Glomerular endothelial cell (primary cell): ENCODE results near the gene AP3B1. TPM values are rescaled to one million over a fixed set of nuclear protein-coding genes. Genes with fewer than 3 reads are reported as not detected.
"Not testable (repeated sequence)": the region's sequence is repeated elsewhere in the genome, so short reads cannot be mapped to it uniquely, and the experiment has no call there.

Experiments
- DNase-seq: peaks from one replicate; pipeline ENCODE4 v3.0.0-alpha.2; 2011; ENCODE audit warnings: low read depth, low spot score; ENCODE audit errors: extremely low read depth
- total RNA-seq: library from RNA; depleted of rRNA; stranded (reverse); fragments of >200 nt; gene quantifications from 2 replicates; pipeline ENCODE4 v1.2.3, GENCODE V29; 2015

The AP3B1 gene
- total RNA-seq, 1 donor from 2014 or later, result 44.5 TPM

DNA sequence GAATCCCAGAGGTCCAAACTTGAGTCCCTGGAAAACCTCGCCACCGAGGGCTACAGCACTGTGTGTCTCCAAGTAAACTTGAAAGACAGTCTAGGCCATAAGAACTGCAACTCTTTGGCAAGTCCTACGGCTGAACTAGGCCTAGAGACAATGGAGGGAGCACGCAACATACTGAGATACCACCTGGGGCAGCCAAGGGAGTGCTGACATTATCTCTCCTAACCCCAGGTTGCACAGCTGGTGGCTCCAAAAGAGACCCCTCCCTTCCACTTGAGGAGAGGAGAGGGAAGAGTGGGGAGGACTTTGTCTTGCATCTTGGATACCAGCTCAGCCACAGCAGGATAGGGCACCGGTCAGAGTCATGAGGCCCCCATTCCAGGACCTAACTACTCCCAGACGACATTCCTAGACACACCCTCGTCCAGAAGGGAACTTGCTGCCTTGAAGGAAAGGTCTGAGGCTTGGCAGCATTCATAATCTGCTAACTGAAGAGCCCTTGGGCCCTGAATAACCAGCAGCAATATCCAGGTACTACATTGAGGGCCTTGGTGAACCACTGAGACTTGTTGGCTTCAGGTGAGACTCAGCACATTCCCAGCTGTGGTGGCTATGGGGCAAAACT lies 42.7 kb downstream of the AP3B1 start:
- DNase-seq, result no peak

DNA sequence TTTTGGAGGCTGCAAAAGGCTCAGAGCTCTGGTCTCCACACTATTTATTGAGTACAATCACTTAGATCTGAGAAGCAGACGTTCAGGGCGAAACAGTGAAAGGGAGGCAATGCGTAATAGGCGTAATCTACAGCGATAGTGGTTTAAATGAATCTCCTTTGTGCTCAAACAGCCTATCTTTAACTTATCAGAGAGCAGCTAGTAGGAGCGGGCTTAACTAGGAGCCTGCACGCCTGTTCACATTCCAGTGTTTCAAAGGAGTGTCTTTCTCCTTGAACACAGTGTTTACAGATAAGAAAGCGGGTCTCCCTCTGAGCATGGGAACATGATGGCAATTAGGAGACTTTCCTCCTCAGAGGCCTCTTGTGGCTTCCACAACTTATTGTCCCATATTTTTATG lies 49.4 kb downstream of the AP3B1 start:
- no peak for DNase-seq

DNA sequence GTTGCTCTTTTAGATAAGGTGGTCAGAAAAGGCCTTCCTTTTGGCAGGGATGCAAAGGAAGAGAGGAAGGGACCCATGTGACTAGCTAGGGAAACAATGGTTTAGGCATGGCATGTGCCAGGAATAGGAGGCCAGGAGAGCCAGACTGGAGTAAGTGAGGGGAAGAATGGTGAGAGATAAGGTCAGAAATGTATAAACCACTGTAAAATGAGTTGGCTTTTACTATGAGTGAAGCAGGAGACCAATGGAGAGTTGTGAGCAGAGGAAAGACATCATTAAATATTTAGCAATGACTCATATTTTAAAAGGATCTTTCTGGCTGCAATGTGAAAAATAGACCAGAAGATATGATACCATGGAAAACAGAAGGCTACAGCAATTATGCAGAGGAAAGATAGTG lies 50.9 kb downstream of the AP3B1 start:
- peak; percentile 16 for DNase-seq

DNA sequence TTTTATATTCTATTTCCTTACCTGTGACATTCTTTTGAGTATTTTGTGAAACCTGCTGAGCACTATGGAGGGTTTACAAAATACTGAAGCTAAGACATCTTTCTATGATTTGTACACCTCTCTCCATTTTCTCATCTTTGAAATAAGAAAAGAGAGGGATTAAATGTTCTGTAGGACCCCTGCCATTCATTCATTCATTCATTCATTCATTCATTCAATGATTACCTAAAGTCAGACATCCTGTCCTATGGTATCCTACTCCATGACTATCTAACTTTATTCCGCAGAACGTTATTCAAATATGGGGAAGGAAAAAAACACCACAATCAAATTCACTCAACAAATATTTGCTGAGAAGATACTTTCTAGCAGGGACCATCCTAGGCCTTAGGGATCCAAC lies 51.4 kb downstream of the AP3B1 start:
- no peak for DNase-seq

DNA sequence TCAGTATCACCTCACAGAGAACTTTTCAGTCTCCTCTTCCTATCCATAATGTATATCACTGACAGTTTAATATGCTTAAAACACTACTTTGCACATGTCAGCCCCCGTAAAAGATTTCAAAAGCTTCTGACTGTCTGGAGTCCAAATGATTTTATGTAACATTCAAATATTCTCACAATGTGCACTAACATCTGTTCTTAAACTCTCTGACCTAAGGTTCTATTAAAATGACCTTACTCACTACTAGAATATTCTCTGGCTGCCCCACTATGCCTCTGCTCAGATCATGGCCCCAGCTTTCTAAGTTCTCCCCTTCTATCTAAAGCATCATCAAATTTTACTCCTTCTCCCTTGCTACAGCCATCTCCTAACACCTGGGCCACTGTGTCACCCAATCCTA lies 52.5 kb downstream of the AP3B1 start:
- DNase-seq, result no peak

DNA sequence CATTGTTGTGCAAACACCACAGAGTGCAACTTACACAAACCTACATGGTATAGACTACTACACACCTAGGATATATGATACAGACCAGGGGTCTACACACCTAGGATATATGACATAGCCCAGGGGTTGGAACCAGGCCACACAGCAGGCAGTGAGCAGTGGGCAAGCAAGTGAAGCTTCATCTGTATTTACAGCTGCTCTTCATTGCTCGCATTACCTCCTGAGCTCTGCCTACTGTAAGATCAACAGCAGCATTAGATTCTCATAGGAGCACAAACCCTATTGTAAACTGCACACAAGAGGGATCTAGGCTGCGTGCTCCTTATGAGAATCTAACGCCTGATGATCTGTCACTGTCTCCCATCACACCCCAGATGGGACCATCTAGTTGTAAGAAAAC lies 56.6 kb downstream of the AP3B1 start:
- no peak for DNase-seq

DNA sequence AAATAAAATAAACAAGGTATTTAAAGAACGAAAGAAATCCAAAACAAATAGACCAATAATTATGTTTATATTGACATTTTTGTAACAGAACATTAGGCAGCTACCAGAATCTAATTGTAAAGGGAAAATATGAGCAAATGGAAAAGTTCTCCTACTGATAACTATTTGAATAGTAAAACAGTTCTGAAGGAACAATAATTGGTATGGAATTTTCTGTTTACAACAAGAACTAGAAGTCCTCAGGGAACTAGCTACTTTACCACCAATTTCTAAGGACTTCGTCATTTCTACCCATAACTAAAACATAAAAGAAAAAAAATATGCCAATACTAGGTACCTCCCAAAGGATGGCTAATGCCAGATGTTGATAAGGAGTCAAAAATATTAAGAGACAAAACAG lies 58.5 kb downstream of the AP3B1 start:
- no peak for DNase-seq

DNA sequence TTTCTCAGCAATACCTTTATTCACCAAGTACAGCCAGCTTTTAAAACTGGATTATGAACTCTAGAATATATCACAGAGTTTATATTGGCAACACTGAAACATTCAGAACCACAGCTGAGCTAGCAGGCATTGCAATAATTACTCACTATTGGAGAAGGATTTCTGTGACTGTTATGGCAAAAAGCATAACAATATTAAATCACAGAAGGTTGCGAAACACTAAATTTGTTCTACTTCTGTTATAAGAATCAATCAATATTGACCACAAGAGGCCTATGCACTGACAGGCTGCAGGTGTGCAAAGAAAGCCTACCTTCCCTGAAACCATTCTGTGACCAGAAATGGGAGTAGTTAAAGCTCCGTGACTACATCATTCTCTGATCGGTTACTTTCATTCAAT lies 59.2 kb downstream of the AP3B1 start:
- no peak for DNase-seq

DNA sequence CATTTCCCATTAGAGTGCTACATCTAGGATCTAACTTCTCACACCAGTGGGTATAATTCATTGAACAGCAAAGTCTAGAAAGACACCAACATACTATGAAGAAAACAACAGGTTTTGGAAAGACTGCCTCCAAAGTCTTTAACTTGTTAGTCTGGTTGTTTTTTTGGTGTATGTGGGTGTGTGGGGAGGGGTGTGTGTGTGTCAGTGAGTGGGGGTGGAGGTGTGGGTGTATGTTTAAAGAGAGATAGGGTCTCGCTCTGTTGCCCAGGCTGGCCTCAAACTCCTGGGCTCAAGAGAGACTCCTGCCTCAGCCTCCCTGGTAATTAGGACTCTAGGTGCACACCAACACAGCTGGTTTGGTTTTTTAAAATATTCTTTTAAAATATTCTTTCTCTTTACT lies 59.7 kb downstream of the AP3B1 start:
- DNase-seq, result no peak

DNA sequence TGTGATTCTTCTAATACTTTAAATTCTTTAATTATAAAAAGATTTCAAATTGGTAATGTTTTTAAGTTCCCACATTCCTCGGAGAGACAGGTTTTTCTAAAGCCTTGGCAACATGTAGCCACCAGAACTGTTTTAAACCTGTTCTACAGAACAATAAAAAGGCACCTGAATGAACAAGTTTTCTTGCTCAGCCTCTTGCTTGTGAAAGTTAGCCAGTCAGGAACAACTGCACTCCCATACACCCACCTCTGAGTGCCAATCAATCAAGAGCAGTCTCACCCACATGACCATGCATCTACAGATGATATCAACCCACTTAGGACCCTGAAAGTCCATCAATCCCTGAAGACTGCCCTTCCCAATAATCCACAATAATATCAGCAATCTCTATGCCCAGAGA lies 62.3 kb downstream of the AP3B1 start:
- DNase-seq, result no peak

DNA sequence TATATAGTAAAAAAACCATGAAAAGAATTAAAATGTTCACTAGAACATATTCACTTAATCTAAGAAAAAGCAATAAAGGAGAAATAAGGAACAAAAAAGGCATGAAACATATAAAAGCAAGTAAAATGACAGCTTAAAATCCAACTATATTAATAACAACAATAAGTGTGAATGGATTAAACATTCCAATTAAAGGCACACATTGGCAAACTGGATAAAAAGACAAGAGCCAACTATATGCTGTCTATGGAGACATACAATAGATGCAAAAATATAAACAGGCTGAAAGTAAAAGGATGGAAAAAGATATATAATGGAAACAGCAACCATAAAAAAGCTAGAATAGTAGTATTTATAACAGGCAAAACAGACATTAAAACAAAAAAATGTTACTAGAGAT lies 70.1 kb downstream of the AP3B1 start:
- DNase-seq, result no peak

DNA sequence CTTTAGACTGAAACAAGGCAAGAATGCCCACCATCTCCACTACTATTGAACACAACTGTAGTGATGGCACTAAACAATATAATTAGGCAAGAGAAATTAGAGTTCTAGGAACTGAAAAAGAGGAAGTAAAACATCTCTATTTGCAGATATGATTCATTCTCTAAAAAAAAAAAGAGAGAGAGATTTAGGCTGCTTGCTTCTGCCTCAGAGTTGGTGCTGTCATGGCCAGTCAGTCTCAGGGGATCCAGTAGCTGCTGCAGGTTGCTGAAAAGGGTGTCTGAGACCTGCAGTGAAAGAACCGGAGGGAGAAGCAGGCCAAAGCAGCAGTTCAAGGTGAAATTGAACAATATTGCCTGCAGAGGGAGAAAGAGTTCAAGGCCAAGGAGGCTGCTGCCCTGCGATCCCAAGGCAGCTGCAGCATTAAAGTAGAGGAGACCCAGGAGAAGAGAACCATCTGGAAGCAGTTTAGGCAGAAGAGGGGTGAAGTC lies 72.5 kb downstream of the AP3B1 start:
- no peak for DNase-seq

DNA sequence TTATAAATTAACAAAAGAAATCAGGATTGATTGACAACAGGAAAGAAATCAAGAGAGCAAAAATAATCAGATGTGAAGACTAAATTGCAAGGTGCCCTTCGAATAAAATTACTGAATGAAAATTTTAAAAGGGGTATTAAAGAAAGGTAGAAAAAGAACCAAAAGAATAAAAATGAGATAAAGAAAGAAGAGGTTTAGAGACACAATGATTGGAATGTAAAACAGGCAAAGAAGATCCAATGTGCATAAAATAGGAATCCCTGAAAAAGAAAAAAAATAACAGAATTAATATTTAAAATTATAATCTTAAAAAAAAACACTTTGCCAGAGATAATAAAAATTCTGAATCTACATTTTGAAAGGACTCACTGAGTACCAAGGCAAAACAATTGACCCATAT lies 73.0 kb downstream of the AP3B1 start:
- no peak for DNase-seq

DNA sequence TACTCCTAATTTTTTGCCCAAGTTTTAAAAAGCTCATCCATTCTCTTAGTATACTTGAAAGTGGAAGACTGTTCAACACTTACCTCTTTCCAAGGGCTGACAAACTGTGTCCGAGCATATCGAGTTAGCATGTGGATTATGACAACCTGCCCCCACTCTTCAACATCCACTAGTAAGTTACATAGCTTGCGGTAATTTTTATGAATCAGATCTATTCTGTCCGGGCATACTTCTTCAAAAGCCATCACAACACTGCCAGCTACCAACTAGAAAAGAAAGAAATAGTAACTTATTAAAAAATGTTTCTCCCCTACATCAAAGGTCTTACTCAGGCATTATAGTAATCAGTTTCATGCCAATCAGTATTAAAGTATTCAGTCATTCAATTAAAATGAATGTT lies 78.5 kb downstream of the AP3B1 start:
- no peak for DNase-seq

DNA sequence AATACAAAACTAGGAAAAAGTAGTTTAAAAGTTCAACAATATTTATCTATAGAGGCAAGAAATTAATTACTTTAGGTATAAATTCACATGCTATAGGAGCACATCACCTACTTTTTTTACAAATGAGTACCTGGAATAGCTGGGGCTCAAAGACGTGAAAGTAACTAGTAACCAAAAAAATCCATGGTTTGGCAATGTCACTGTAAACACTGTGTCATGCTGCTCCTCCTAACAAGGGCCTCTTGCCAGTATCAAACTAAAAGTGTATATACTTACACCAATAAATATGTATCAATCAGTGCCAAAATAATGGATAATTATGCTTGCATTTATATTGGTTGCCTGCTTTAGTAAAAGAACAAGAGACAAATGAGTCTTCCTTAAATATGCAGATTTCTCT lies 78.9 kb downstream of the AP3B1 start:
- DNase-seq, result no peak

DNA sequence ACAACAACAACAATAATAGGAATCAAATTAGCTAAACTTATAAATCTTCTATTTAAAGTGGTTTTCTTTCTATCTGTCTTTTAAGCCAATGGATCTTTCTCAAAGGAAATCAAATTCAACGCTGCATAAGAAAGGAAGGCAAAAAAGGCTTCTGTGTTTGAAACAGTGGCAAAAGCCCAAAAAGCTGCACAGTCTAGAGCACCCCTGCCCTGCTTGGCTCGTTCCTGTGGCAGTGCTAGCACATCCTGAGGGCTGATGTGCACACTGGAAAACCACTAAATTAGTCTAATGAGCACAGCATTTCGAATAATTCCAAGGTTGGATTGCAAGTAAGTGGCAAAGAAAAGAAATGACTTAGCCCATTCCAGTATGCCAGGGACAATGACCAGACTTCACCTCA lies 80.7 kb downstream of the AP3B1 start:
- DNase-seq, result no peak

DNA sequence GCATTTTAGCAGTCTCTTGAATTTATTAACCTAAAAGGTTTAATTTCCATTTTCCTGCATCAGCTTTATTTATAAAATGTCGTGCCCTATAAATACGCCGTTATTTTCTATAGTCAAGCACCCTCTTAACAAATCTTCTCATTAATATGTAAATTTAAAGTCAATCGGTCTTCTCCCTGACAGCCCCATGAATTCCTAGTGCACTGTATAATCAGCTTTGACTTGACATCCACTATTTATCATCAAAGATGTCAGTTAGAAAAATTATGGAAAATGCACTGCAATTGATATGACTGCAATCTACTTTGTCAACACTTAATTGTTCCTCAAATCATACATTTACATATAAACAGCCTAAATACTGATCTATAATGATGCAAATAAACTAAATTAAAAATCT lies 83.4 kb downstream of the AP3B1 start:
- no peak for DNase-seq

DNA sequence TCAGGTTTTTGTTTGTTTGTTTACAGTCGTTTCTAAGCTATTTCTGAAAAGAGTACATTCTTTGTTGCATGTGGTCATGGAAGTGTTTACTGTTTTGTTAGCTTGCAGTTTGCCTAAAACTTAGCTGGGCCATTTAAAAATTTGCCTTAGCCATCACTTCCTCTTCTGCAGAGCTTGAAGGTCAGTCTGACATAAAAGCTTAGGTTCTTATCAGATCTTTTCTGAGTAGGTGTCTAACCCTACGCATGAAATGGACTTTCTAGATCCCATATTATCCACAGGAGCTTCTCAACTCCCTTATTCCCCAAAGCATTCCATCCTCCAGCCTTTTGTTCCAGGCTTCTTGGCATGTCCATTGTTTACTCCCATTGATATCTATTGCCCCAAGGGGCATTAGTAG lies 90.3 kb downstream of the AP3B1 start:
- DNase-seq, result no peak

DNA sequence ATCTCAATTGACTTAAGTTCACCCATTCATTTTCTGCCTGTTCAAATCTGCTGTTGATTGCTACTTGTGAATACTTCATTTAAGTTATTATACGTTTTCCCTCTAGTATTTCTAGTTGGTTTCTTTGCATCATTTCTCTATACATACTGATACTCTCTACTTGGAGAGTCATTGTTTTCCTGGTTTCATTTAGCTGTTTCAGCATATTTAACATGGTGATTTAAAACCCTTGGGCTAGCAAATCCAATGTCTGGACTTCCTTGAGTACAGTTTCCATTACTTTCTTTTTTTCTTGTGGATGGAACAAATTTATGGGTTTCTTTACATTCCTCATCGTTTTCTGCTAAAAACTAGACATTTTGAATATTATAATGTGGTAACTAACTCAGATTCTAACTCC lies 90.7 kb downstream of the AP3B1 start:
- no peak for DNase-seq

DNA sequence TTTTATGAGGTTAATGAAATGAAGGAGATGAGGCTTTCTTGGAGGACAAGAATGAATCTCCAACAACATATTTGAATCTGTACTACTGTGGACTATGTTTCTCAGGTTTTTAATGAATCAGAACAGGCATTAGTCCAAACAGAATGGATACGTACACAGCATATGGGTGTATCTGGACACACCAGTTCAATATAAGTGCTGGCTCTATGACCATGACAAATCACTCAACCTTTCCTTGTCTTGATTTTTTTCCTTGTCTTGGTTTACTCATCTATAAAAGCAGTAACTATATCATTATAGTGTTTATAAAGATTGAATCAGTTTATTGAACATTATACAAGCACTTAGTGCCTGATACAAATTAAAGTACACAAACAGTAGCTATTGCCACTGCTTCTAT lies 104.1 kb downstream of the AP3B1 start:
- DNase-seq, result no peak

DNA sequence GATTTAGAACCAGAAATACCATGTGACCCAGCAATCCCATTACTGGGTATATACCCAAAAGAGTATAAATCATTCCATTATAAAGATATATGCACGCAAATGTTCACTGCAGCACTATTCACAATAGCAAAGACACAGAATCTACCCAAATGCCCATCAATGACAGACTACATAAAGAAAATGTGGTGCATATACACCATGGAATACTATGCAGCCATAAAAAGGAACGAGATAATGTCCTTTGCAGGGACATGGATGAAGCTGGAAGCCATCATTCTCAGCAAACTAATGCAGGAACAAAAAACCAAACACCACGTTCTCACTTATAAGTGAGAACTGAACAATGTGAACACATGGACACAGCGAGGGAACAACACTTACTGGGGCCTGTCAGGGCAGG lies 105.8 kb downstream of the AP3B1 start:
- not testable (repeated sequence) for DNase-seq

DNA sequence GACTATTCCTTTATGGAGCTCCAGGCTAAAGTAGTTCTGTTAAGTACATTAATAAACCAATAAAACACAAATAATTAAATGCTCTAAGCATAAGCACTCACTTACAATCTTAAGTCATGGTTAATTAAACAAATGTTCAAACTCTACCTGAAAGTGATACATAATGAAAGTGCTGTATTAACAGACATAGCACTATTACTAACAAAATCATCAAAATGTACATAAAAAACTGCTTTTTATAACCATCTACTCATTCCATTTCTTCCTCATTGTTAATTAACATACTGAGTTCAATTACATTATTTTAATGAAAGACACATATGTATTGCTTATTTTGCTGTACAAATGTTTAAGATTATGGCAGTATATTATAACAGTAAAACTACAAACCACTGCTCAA lies 107.3 kb downstream of the AP3B1 start:
- no peak for DNase-seq

DNA sequence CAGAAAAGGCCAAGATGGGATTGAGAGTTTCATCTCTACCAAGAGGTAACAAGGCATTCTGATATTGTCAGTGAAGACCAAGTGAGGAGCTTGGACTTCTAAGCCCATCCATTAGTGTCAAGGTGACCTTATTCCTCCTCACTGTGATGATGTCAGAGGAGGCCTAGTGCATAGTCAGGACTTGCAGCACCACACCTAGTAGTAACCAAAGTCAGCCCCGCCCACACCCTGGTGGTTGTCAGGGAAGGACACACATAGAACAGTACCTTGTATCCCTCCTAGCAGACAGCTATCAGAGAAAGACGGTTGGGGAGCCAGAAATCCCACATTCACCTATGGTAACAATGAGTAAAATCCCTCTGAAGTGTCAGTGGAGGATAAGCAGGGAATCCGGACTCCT lies 111.7 kb downstream of the AP3B1 start:
- no peak for DNase-seq
